ENCODE measurements around the gene VEPH1. TPM values are rescaled to one million over a fixed set of nuclear protein-coding genes. Genes with fewer than 3 reads are reported as not detected.

The VEPH1 gene
- total RNA-seq, 1 donor from 2014 or later: 0.16 TPM

GRCh38 chr3:157362348-157362747 lies 140.9 kb downstream of the VEPH1 start:
- Histone ChIP-seq H3K27me3 (ENCODE audit: low read depth) (no peaks in the 10 kb centered on the region), H3K36me3 (no peaks in the 10 kb centered on the region), H3K4me3 (no peak overlapping the region), H3K9me3 (replicated peaks) (no peaks in the 10 kb centered on the region), H3K4me1 (no peaks in the 10 kb centered on the region), H3K27ac (replicated peaks) (no peak overlapping the region)
- intact Hi-C loops (cut with micrococcal nuclease): no loop called here
- TF ChIP-seq CTCF (IDR thresholded peaks at IDR 0.05; ENCODE audit: borderline replicate concordance): no peak
- no peak for DNase-seq

GRCh38 chr3:157360044-157360443 lies 143.2 kb downstream of the VEPH1 start:
- Histone ChIP-seq H3K36me3 (no peaks in the 10 kb centered on the region), H3K27me3 (ENCODE audit: low read depth) (no peaks in the 10 kb centered on the region), H3K4me1 (no peaks in the 10 kb centered on the region), H3K9me3 (replicated peaks) (no peaks in the 10 kb centered on the region), H3K4me3 (no peak overlapping the region), H3K27ac (replicated peaks) (no peak overlapping the region)
- intact Hi-C loops (cut with micrococcal nuclease): no loop called here
- DNase-seq: no peak
- TF ChIP-seq CTCF (IDR thresholded peaks at IDR 0.05; ENCODE audit: borderline replicate concordance): no peak

- intact Hi-C loops (cut with micrococcal nuclease): no loop called here
- H3K4me3 ChIP-seq: no peak overlapping the region
- TF ChIP-seq CTCF (IDR thresholded peaks at IDR 0.05; ENCODE audit: borderline replicate concordance): no peak
- no peaks in the 10 kb centered on the region for H3K27me3 ChIP-seq (ENCODE audit: low read depth)
- H3K9me3 ChIP-seq (replicated peaks): no peaks in the 10 kb centered on the region
- no peaks in the 10 kb centered on the region for H3K4me1 ChIP-seq
- no peak overlapping the region for H3K27ac ChIP-seq (replicated peaks)
- DNase-seq: no peak
- no peaks in the 10 kb centered on the region for H3K36me3 ChIP-seq
These were observed 146.7 kb downstream of the VEPH1 start for GRCh38 chr3:157356541-157356940.

- Histone ChIP-seq H3K27me3 (ENCODE audit: low read depth) (no peaks in the 10 kb centered on the region), H3K4me3 (no peak overlapping the region), H3K9me3 (replicated peaks) (no peaks in the 10 kb centered on the region), H3K27ac (replicated peaks) (no peak overlapping the region), H3K4me1 (no peaks in the 10 kb centered on the region), H3K36me3 (no peaks in the 10 kb centered on the region)
- no peak for TF ChIP-seq CTCF (IDR thresholded peaks at IDR 0.05; ENCODE audit: borderline replicate concordance)
- intact Hi-C loops (cut with micrococcal nuclease): no loop called here
- no peak for DNase-seq
These were observed 147.9 kb downstream of the VEPH1 start for GRCh38 chr3:157355276-157355675.

- Histone ChIP-seq H3K9me3 (replicated peaks) (peaks cover 1% of the 10 kb centered on the region), H3K4me1 (no peaks in the 10 kb centered on the region), H3K36me3 (no peaks in the 10 kb centered on the region), H3K4me3 (no peak overlapping the region), H3K27ac (replicated peaks) (no peak overlapping the region), H3K27me3 (ENCODE audit: low read depth) (no peaks in the 10 kb centered on the region)
- DNase-seq: no peak
- intact Hi-C loops (cut with micrococcal nuclease): no loop called here
- peak; percentile 50 for TF ChIP-seq CTCF (IDR thresholded peaks at IDR 0.05; ENCODE audit: borderline replicate concordance)
These were observed 148.5 kb downstream of the VEPH1 start for GRCh38 chr3:157354722-157355121.

GRCh38 chr3:157354254-157354653 lies 149.0 kb downstream of the VEPH1 start:
- intact Hi-C loops (cut with micrococcal nuclease): no loop called here
- H3K36me3 ChIP-seq: no peaks in the 10 kb centered on the region
- no peak overlapping the region for H3K27ac ChIP-seq (replicated peaks)
- H3K27me3 ChIP-seq (ENCODE audit: low read depth): no peaks in the 10 kb centered on the region
- no peak for TF ChIP-seq CTCF (IDR thresholded peaks at IDR 0.05; ENCODE audit: borderline replicate concordance)
- peaks cover 6% of the 10 kb centered on the region for H3K9me3 ChIP-seq (replicated peaks)
- H3K4me3 ChIP-seq: no peak overlapping the region
- DNase-seq: no peak
- no peaks in the 10 kb centered on the region for H3K4me1 ChIP-seq
